ENCODE results near the gene DOCK11.

Gene DOCK11

DNA sequence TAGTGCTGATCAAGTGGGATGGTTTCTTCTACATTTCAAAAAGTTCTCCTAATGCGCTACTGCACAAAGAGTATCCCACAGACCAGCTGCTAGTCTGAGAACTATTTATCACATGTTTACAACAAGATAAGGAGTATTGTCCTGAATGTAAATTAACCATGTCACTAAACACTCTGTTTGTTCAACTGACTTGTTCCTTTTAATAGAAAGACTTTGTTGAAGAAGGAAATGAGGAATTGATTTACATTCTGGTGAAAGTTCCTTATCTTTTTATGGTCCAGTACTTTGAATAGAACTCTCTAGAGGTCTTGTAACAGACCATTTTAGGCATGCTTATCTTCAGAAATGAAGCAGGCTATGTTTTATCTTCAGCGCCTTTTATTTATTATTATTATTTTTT lies 164.5 kb downstream of the DOCK11 start:
- TF ChIP-seq, protein P1, sequence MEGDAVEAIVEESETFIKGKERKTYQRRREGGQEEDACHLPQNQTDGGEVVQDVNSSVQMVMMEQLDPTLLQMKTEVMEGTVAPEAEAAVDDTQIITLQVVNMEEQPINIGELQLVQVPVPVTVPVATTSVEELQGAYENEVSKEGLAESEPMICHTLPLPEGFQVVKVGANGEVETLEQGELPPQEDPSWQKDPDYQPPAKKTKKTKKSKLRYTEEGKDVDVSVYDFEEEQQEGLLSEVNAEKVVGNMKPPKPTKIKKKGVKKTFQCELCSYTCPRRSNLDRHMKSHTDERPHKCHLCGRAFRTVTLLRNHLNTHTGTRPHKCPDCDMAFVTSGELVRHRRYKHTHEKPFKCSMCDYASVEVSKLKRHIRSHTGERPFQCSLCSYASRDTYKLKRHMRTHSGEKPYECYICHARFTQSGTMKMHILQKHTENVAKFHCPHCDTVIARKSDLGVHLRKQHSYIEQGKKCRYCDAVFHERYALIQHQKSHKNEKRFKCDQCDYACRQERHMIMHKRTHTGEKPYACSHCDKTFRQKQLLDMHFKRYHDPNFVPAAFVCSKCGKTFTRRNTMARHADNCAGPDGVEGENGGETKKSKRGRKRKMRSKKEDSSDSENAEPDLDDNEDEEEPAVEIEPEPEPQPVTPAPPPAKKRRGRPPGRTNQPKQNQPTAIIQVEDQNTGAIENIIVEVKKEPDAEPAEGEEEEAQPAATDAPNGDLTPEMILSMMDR (IDR thresholded peaks at IDR 0.05; ENCODE audit: low read depth, low read length, missing control alignments), result no peak
- no peak overlapping the region for H3K4me3 ChIP-seq (ENCODE audit: low read depth, low read length)
- DNase-seq (ENCODE audit: low read depth), result no peak

DNA sequence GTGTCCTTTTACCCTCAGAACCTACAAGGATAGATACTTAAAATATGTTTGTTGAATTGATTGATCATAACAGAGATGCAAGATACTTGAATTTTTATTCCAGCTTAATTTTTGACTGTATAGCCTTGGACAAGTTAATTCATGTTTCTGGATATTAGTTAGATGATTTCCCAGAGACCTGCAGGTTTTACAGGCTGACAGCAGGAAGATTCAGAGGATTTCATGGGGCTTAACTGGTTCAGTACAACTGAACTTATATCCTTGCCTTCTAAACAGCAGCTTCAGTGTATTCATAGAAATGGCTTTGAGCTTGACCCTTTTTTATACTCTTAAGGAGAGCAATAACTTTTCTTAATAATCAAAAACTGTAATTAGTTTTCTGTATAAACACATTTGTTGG lies 169.6 kb downstream of the DOCK11 start:
- no peak for DNase-seq (ENCODE audit: low read depth)
- TF ChIP-seq, protein P1 (IDR thresholded peaks at IDR 0.05; ENCODE audit: low read depth, low read length, missing control alignments), result no peak
- no peak overlapping the region for H3K4me3 ChIP-seq (ENCODE audit: low read depth, low read length)

DNA sequence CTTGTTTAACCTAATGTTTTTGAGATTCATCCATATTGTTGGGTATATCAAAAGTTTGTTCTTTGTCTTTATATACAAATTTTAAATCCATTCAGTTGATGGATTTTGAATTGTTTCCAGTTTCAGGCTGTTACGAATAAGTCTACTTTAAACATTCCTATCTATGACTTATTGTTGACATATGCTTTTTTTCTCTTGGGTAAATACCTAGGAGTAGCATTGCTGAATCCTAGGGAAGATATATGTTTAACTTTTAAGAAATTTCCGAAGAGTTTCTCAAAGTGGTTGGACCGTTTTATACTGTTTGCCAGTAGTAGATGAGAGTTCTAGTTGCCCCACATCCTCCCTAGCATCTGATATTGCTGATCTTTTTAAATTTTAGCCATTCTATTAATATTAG lies 170.9 kb downstream of the DOCK11 start:
- DNase-seq (ENCODE audit: low read depth), result no peak
- no peak overlapping the region for H3K4me3 ChIP-seq (ENCODE audit: low read depth, low read length)
- TF ChIP-seq, protein P1 (IDR thresholded peaks at IDR 0.05; ENCODE audit: low read depth, low read length, missing control alignments), result no peak

DNA sequence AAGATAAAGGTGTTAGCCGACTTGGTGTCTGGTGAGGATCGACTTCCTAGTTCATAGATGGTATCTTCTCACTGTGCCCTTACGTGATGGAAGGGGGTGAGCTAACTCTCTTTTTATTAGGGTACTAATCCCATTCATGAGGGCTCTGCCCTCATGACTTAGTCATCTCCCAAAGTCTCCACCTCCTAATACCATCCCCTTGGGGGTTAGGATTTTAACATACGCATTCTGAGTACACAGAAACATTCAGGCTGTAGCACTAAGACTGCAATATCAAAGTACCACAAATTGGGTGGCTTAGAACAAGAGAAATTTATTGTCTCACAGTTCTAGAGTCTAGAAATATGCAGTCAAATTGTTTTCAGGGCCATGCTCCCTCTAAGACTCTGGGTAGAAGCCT lies 173.8 kb downstream of the DOCK11 start:
- DNase-seq (ENCODE audit: low read depth), result no peak
- TF ChIP-seq, protein P1 (IDR thresholded peaks at IDR 0.05; ENCODE audit: low read depth, low read length, missing control alignments), result no peak

DNA sequence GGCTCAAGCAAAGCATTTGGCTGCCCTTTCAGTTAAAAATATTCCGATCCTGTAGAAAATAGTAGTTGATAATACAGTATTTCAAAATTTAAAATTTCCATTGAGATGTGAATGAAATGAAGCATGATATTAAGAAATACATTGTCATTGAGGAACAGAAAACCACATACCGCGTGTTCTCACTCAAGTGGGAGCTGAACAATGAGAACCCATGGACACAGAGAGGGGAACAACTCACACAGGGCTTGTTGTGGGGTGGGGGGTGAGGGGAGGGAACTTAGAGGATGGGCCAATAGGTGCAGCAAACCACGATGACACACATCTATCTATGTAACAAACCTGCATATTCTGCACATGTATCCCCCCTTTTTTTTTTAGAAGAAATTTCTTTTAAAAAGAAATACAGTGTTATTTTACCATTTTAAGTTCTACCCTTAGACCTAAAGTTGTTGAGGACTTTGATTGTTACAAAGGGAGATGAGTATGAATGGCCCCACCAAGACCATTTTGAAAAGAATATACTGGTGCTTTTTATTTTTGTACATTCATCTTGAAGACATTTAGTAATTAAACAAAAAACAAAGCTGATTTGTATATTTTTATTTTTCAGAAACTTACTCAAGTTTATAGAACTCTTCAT lies 179.8 kb downstream of the DOCK11 start:
- DNase-seq (ENCODE audit: low read depth), result no peak
- TF ChIP-seq, protein P1 (IDR thresholded peaks at IDR 0.05; ENCODE audit: low read depth, low read length, missing control alignments), result no peak
- H3K4me3 ChIP-seq (ENCODE audit: low read depth, low read length), result no peak overlapping the region

More for the DNA sequence above, 173.8 kb downstream of the DOCK11 start:
- H3K4me3 ChIP-seq (ENCODE audit: low read depth, low read length), result no peak overlapping the region

DNA sequence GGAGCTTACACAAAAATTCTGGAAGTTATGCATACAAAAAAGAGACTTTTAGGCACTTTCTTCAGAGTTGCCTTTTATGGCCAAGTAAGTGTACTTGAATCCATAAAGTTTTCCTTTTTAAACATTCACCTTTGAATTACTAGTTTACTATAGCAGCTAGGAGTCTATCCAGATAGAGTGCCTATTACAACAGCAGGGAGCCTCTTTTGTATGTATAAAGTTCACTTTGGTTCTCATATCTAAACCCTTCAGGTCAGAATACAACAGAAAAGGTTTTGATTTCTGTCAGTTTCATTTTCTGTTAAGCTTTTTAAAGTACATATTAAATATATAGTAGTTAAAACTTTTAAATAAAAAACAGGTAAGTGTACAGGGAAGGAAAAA lies 180.3 kb downstream of the DOCK11 start:
- DNase-seq (ENCODE audit: low read depth), result no peak
- H3K4me3 ChIP-seq (ENCODE audit: low read depth, low read length), result no peak overlapping the region
- TF ChIP-seq, protein P1 (IDR thresholded peaks at IDR 0.05; ENCODE audit: low read depth, low read length, missing control alignments), result no peak

DNA sequence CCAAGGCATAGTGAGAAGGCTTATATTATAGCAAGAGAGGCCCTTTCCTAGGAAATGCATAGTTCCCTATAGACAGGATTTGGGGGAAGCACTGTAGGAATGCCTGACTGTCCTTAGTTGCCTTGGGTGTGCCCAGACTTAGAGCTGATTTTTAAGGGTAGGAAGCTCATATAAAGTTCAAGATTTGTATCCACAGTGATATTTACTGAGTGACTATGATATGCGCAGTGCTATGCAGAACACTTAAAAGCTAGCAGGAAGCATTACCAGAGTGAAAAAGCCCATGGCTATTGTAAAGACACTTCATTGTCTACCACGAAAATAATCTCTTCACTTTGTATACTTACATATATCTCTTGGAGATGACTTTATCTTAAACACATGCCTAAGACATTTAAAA lies 181.7 kb downstream of the DOCK11 start:
- DNase-seq (ENCODE audit: low read depth), result no peak
- TF ChIP-seq, protein P1 (IDR thresholded peaks at IDR 0.05; ENCODE audit: low read depth, low read length, missing control alignments), result no peak
- no peak overlapping the region for H3K4me3 ChIP-seq (ENCODE audit: low read depth, low read length)

Measured in GM12864 (cell line).